SH-SY5Y (cell line): ENCODE results near the gene FNBP1.
A peak's percentile ranks its signal among the peaks of the same experiment; 100 is the strongest.

Source experiments
- GATA2 ChIP-seq: IDR thresholded peaks from 2 replicates; pipeline ENCODE4 v1.6.1; 2011; ENCODE audit warnings: mild to moderate bottlenecking, low read depth, low read length
- GATA3 ChIP-seq: IDR thresholded peaks from 2 replicates; pipeline ENCODE4 v1.6.1; 2011; ENCODE audit warnings: low read depth, mild to moderate bottlenecking, low read length, moderate library complexity

The FNBP1 gene

DNA sequence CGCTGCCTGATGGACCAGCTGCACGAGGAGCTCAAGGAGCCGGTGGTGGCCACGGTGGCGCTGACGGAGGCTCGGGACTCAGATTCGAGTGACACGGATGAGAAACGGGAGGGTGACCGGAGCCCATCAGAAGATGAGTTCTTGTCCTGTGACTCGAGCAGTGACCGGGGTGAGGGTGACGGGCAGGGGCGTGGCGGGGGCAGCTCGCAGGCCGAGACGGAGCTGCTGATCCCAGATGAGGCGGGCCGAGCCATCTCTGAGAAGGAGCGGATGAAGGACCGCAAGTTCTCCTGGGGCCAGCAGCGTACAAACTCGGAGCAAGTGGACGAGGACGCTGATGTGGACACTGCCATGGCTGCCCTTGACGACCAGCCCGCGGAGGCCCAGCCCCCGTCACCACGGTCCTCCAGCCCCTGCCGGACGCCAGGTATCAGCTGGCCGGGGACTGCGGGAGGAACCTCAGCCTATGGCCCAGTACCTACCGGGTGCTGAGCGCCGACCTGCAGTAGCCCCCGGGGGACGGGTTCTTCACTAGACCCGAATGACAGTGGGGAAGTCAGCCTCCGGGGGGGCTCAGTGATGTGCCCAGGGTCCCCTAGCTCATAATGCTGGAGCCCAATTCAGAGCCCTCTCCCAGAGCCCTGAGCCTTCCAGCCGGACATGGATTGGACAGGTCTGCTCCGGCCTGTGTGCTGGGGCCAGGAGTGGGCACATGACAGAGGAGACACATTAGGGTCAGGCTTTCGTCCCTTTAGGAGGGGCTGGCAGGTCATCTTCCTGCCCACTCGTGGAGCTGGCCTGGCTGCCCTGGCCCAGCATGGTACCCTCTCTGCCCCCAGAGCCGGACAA, 174.7 kb downstream of the FNBP1 start:
- TF ChIP-seq GATA3: no peak
- TF ChIP-seq GATA2: no peak

DNA sequence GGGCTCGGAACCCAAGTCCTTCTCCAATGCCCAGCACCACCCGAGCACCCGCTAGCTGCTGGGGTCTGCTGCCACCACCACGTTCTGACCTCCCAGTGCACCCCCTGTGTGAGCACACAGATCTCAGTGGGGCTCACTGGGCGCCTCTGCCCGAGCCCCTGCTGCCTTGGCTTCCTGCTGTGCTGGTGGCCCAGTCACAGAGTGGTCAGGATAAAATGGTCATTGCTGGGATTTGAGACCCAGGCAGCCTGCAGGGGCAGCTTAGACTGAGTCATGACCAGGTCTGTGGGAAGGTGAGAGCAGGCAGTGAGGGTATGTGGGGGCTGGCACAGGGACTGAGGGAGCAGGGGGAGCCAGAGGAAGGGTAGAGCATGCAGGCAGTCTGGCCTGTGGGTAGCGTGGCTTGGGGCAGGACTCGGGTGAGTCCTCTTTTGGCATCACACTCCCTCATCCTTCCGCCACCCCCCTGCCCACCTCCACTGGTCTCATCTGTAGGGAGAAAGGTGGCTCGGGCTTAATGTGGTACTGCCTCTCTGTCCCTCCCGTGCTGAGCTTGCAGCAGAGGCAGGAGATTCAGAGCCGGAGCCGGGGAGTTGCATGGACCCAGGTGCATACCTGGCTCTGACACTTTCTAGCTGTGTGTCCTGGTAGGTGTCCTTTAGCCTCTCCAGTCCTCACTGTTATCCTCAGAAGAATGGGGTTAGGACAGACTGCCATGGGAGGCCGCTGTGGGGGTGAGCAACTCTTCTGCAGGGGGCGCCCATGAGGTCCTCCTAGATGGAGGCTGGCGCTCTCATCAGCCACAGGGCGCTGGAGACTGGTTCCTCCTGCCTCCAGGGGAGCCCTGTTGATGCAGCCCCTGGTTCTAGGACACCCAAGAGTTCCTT, 175.6 kb downstream of the FNBP1 start:
- TF ChIP-seq GATA3 (no peak), GATA2 (no peak)

DNA sequence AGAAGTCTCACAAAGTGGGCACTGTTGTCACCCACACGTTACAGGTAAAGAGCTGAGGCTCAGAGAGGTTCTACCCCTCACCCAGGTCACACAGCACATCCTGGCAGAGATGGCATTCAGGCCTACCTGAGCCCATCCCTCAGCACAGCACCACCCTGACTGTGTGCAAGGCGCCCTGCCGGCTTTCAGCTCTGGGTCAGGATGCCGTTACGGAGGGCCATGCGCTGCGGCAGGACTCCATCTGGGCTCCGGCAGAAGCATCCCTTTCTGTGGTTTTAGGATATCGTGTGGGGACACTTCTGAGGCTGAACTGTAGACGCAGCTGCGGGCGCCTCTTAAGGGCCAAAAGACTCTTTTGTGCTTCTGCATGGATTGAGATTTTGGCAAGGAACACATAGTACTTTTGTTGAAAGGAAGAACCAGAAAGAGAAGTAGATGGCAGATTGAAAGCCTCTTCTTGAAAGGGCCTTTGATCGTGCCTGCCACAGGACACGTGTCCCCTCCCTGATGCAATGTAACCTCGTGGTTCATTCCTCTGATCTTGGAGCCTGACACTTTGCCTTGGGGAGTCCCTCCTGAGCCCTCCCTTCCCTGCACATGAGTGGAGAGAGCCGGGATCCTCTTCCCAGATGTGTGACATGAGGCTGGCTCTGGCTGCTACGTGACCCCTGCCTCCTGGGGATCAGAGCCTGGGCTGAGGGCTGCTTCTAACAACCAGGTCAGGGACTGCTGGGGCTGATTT, 176.4 kb downstream of the FNBP1 start:
- TF ChIP-seq GATA2 (no peak), GATA3 (no peak)

DNA sequence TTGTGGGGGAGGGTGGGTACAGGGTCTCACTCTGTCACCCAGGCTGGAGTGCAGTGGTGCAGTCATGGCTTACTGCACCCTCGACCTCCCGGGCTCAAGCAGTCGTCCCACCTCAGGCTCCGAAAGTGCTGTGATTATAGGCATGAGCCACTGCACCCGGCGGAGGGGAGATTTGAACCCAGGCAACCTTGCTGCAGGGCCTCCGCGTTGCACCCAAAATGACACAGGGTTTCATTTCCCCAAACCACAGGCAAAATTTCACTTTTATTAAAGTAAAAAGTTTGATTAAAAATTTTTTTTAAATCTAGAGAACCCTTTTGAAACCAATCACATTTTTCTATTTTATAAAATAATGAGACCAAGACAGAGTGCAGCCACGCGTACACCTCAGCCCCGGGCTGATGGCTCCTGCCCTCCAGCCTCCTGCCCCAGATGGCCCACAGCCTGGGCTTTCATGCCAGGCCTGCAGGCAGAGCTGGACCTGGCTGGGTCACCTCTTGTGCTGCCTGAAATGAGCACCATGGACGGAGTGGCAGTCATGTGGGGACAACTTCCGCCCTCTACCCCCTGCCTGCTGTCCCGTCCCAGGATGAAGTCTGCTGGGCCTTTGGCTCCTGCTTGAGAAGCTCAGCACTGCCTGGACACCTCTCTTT, 177.2 kb downstream of the FNBP1 start:
- TF ChIP-seq GATA3 (no peak), GATA2 (no peak)

DNA sequence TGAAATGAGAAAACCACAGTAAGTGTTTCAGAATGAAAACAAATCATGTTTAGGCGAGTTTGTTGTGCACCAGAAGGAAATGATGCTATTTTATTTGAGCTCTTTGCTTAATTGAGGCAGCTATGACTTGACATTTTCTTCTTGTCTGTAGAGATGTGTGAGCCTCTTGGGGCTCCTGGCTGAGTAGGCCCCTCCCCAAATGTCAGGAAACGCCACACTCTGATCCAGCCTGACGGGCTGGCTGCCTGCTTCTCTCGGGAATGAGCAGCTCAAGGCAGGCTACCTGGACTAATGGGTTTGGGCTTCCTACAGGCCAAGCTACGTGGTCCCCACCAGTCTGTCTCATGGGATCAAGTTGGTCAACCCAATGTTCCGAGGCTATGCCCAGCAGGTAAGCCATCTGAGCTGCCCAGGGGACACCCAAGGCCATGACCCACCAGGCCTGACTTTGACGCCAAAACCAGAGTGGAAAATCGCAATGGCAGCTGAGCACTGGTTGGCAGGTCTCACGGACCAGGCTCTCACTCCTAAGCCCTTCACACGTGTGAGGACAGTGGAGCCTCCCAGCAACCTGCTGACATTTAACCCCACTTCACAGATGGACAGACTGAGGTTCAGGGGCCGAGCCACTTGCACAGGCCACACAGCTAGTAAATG, 177.9 kb downstream of the FNBP1 start:
- no peak for TF ChIP-seq GATA2
- TF ChIP-seq GATA3: no peak

DNA sequence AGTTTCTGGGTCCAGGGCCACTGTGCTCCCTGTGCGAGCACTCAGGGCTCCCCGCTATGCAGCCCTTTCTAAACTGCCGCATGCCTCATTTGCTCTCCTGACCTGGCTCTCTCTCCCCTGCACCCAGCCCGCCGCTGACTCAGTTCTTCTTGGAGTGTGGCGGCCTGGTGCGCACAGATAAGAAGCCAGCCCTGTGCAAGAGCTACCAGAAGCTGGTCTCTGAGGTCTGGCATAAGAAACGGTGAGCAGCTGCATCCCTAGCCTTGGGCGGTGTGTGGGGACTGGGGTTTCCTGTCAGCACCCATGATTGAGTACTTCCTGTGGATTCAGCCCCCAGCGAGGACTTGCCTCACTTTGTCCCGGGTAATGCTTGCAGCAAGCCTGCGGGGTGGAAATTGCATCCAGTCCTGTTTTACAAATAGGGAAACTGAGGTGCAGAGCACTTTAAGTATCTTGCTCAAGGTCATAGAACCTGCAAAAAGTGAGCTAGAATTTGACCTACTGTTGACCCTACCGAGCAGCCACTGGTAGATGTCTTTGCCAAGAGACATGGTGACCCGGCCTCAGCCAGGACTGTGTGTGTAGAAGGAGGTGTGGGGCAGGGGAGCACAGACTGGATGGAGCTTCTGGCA, 179.8 kb downstream of the FNBP1 start:
- TF ChIP-seq GATA3 (no peak), GATA2 (peak; percentile 54)

DNA sequence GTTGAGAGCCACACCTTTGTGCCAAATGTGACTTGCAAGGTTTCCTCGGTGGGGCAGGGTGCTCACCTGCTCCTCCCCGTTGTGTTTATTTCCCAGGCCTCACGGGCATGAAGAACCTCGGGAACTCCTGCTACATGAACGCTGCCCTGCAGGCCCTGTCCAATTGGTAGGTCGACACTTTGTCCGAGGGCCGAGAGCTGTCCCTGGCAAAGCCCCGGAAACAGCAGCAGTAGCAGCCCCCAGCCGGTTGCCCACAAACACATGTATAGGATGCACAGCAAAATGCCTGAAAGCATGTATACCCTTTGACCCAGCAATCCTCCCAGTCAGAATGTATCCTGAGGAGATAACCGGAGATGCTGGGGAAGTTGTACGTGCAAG, 181.6 kb downstream of the FNBP1 start:
- TF ChIP-seq GATA2 (no peak), GATA3 (no peak)

DNA sequence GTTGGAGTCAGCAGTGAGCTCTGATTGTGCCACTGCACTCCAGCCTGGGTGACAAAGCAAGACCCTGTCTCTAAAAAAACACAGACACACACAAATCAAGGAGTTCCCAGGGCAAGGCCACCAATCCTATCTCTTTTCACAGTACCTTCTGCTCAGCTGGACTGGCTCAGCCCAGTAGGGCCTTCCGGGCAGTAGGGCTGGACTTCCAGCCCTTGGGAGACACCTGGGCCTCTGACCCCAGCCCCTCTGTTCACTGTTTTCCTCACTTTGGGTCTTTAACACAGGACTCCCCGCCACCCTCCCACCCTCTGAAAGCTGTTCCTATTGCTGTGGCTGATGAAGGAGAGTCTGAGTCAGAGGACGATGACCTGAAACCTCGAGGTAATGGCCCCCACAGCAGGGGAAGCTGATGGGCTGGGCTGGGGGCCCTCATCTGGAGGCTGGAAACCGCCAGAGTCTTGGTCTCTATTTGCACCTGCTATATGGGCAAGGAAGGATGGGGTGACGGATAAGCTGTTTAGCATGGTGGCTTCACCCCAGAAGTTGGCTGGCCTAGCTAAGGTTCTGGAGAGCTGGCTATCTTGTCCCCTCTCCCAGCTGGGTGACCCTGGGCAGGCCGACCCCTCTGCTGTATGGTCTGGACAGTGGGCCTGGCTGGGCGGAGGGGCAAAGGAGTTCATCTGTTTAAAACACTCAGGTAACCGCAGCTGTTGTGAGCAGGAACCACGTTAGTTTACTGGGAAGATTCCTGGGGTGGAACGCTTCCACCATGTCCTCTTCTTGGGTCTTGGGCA, 182.1 kb downstream of the FNBP1 start:
- no peak for TF ChIP-seq GATA3

DNA sequence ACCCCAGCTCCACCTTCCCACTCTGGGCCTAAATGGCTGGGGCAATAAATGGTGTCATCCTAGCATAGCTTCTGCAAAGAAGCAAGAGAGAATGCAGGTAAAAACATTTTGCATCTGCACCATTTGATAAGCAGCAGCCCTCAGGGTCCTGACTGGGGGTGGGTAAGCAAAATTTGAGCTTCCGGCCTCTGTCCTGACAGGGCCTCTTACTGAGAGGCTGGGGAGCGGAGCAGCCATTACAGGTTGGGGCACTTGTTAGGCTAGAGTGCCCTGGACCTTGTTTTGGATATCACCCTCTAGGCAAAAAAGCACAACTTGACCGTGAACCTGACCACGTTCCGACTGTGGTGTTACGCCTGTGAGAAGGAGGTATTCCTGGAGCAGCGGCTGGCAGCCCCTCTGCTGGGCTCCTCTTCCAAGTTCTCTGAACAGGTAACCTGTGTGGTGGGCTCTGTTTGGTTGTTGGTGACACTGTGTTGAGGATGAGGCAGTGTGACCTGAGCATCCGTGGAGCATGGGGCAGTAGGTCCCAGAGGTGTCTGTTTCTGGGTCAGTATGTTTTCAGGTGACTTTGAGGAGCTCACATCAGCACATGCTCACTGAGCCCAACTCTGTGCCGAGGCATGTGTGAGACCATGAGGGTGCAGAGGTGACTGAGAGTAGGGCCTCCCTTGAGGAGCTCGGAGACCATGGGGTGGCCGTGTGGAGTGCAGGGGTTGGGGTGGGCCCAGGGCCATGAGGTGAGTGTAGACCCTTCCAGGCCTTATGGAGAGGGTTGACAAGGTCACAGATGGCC, 184.6 kb downstream of the FNBP1 start:
- TF ChIP-seq GATA2: no peak
- no peak for TF ChIP-seq GATA3

DNA sequence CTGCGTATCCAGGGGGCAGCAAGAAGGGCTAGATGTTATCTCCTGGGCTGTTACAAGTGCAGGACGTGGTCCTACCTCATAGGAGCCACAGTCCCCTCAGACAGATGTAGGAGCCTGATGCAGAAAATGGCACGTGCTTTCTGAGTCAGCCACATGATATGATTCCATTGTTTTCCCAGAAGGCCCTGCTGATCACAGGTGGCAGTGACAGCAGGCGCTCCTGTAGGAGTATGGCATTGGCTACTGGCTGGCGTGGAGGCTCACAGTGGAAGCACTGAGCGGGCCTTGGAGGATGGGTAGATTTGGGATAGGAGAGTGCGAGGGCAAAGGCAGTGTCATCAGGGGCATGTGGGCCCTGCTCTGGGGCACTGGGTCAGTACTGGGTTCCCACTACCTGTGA, 185.8 kb downstream of the FNBP1 start:
- TF ChIP-seq GATA3 (no peak), GATA2 (no peak)

DNA sequence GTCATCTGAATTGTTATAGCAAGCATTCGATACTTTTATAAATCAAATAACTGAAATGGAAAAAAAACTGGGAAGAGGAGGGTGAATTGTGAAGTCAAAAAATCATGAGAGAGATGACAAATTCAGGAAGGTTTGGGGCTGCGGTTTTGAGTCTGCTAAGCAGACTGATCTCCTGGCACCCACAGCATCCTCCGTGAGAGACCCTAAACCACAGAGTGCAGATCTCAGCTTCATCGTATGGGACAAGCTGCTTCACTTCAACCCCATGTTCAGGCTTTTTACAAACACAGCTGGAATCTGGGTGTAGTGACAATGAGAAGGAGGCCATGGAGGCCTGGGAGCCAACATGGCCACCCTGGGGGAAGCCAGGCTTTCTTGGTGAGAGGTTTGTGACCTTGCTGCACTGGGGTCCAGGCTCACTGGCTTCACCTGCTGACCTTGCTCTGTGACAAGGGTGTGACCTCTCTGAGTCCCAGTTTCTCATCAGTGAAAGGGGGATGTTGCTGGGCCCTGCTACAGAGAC, 188.3 kb downstream of the FNBP1 start:
- TF ChIP-seq GATA2 (no peak), GATA3 (no peak)
